Renal cortical epithelial cell (primary cell): ENCODE data around the gene INPP4A. TPM values are rescaled to one million over a fixed set of nuclear protein-coding genes. Genes with fewer than 3 reads are reported as not detected.
A peak's percentile ranks its signal among the peaks of the same experiment; 100 is the strongest.

Source experiments
- DNase-seq: peaks from one replicate; pipeline ENCODE4 v3.0.0-alpha.2; 2011; ENCODE audit warnings: low read depth
- total RNA-seq: library from RNA; depleted of rRNA; stranded (reverse); fragments of >200 nt; gene quantifications from 2 replicates; pipeline ENCODE4 v1.2.3, GENCODE V29; 2014

Gene INPP4A
- total RNA-seq, 1 donor from 2014 or later = 30.9 TPM

GRCh38 chr2:98460573-98461497 is 16.2 kb downstream of the INPP4A start:
- no peak for DNase-seq

GRCh38 chr2:98461498-98462049 is 16.9 kb downstream of the INPP4A start:
- DNase-seq = no peak

- no peak for DNase-seq
Measured at GRCh38 chr2:98463081-98463481, 18.4 kb downstream of the INPP4A start.

GRCh38 chr2:98463551-98463971 is 18.9 kb downstream of the INPP4A start:
- DNase-seq = no peak

- no peak for DNase-seq
Measured at GRCh38 chr2:98463988-98464771, 19.5 kb downstream of the INPP4A start.

- DNase-seq = no peak
Measured at GRCh38 chr2:98464772-98465310, 20.2 kb downstream of the INPP4A start.

- DNase-seq = peak; percentile 65
Measured at GRCh38 chr2:98465456-98466226, 21.0 kb downstream of the INPP4A start.

GRCh38 chr2:98467082-98467536 is 22.5 kb downstream of the INPP4A start:
- DNase-seq = no peak

GRCh38 chr2:98467652-98468051 is 23.0 kb downstream of the INPP4A start:
- DNase-seq = no peak

- no peak for DNase-seq
Measured at GRCh38 chr2:98468621-98469236, 24.1 kb downstream of the INPP4A start.

GRCh38 chr2:98469862-98470544 is 25.3 kb downstream of the INPP4A start:
- peak; percentile 36 for DNase-seq

GRCh38 chr2:98470851-98471255 is 26.2 kb downstream of the INPP4A start:
- no peak for DNase-seq

- DNase-seq = no peak
Measured at GRCh38 chr2:98471402-98472131, 26.9 kb downstream of the INPP4A start.

GRCh38 chr2:98472132-98472650 is 27.5 kb downstream of the INPP4A start:
- no peak for DNase-seq

- no peak for DNase-seq
Measured at GRCh38 chr2:98472961-98473746, 28.5 kb downstream of the INPP4A start.

GRCh38 chr2:98473995-98474780 is 29.5 kb downstream of the INPP4A start:
- no peak for DNase-seq

- no peak for DNase-seq
Measured at GRCh38 chr2:98474979-98475632, 30.4 kb downstream of the INPP4A start.
